ENCODE results near the gene VPS50. TPM values are rescaled to one million over a fixed set of nuclear protein-coding genes. Genes with fewer than 3 reads are reported as not detected.

Gene VPS50
- total and polyA plus RNA-seq, 2 donors from 2014 or later = 12.9 to 33.8 TPM

GRCh38 chr7:93239824-93240223 is 7.7 kb downstream of the VPS50 start:
- Histone ChIP-seq H3K9me3 (ENCODE audit: control insufficient read depth in 2 of 3, insufficient read depth in 1 of 3, low read length in 3 of 3) (no peaks in the 10 kb centered on the region), H3K27ac (ENCODE audit: low read depth in 2 of 2, low read length in 2 of 2) (no peak overlapping the region), H3K4me1 (ENCODE audit: control insufficient read depth in 2 of 3, insufficient read depth in 2 of 3, low read depth in 1 of 3, low read length in 3 of 3) (peaks cover 0 to 6% (median 0%) of the 10 kb centered on the region in 3 donors), H3K4me3 (ENCODE audit: low read length in 3 of 3) (no peak overlapping the region), H3K9ac (ENCODE audit: low read length in 3 of 3) (no peak overlapping the region), H3K27me3 (ENCODE audit: control insufficient read depth, insufficient read depth, low read length) (no peaks in the 10 kb centered on the region), H3K36me3 (ENCODE audit: control insufficient read depth in 2 of 3, insufficient read depth in 3 of 3, low read length in 3 of 3) (no peaks in the 10 kb centered on the region)
- intact Hi-C loops (cut with DNase I) = no loop called here
- TF ChIP-seq CTCF (IDR thresholded peaks at IDR 0.05; ENCODE audit: borderline replicate concordance, extremely low read depth, insufficient read depth) = no peak
- FAIRE-seq (no peak), DNase-seq (no peak)

- H3K9me3 ChIP-seq (ENCODE audit: control insufficient read depth in 2 of 3, insufficient read depth in 1 of 3, low read length in 3 of 3) = no peaks in the 10 kb centered on the region
- FAIRE-seq (no peak), DNase-seq (no peak)
- H3K9ac ChIP-seq (ENCODE audit: low read length in 3 of 3) = no peak overlapping the region
- intact Hi-C loops (cut with DNase I) = no loop called here
- H3K27me3 ChIP-seq (ENCODE audit: control insufficient read depth, insufficient read depth, low read length) = no peaks in the 10 kb centered on the region
- peaks cover 0 to 6% (median 0%) of the 10 kb centered on the region in 3 donors for H3K4me1 ChIP-seq (ENCODE audit: control insufficient read depth in 2 of 3, insufficient read depth in 2 of 3, low read depth in 1 of 3, low read length in 3 of 3)
- H3K27ac ChIP-seq (ENCODE audit: low read depth in 2 of 2, low read length in 2 of 2) = no peak overlapping the region
- TF ChIP-seq CTCF (IDR thresholded peaks at IDR 0.05; ENCODE audit: borderline replicate concordance, extremely low read depth, insufficient read depth) = no peak
- no peaks in the 10 kb centered on the region for H3K36me3 ChIP-seq (ENCODE audit: control insufficient read depth in 2 of 3, insufficient read depth in 3 of 3, low read length in 3 of 3)
- H3K4me3 ChIP-seq (ENCODE audit: low read length in 3 of 3) = no peak overlapping the region
These were observed 9.9 kb downstream of the VPS50 start for GRCh38 chr7:93242106-93242505.

- TF ChIP-seq CTCF (IDR thresholded peaks at IDR 0.05; ENCODE audit: borderline replicate concordance, extremely low read depth, insufficient read depth) = peak; percentile 35
- no peak overlapping the region for H3K27ac ChIP-seq (ENCODE audit: low read depth in 2 of 2, low read length in 2 of 2)
- H3K27me3 ChIP-seq (ENCODE audit: control insufficient read depth, insufficient read depth, low read length) = no peaks in the 10 kb centered on the region
- H3K36me3 ChIP-seq (ENCODE audit: control insufficient read depth in 2 of 3, insufficient read depth in 3 of 3, low read length in 3 of 3) = no peaks in the 10 kb centered on the region
- no peaks in the 10 kb centered on the region for H3K9me3 ChIP-seq (ENCODE audit: control insufficient read depth in 2 of 3, insufficient read depth in 1 of 3, low read length in 3 of 3)
- intact Hi-C loops (cut with DNase I) = no loop called here
- no peak overlapping the region for H3K9ac ChIP-seq (ENCODE audit: low read length in 3 of 3)
- peak; percentile 58 for FAIRE-seq
- no peak overlapping the region for H3K4me3 ChIP-seq (ENCODE audit: low read length in 3 of 3)
- DNase-seq = peak in 2 of 5 donors; percentile 29 to 36
- H3K4me1 ChIP-seq (ENCODE audit: control insufficient read depth in 2 of 3, insufficient read depth in 2 of 3, low read depth in 1 of 3, low read length in 3 of 3) = no peaks in the 10 kb centered on the region
These were observed 13.6 kb downstream of the VPS50 start for GRCh38 chr7:93245525-93246432.

All from kidney (tissue), 14 donors.